Spinal cord (tissue), 10 donors: ENCODE data around the gene MB. TPM values are rescaled to one million over a fixed set of nuclear protein-coding genes. Genes with fewer than 3 reads are reported as not detected.
A peak's percentile ranks its signal among the peaks of the same experiment; 100 is the strongest.

Source experiments
- DNase-seq, 6 donors: peaks; one replicate each; pipeline versions ENCODE4 v3.0.0 to v3.0.0-alpha.2; 2013 to 2015; ENCODE audit warnings: low spot score in 6 of 6, low read depth in 4 of 6
- H3K27ac ChIP-seq: one replicate; pipeline ENCODE4 v1.5.1; 2013; ENCODE audit warnings: low read depth, low read length, control low read depth
- H3K27me3 ChIP-seq: one replicate; pipeline ENCODE4 v1.6.1; 2013; ENCODE audit warnings: low read length; ENCODE audit not compliant: control insufficient read depth, insufficient read depth
- H3K36me3 ChIP-seq: one replicate; pipeline ENCODE4 v1.6.1; 2013; ENCODE audit warnings: low read length; ENCODE audit not compliant: control insufficient read depth, insufficient read depth
- H3K4me1 ChIP-seq: one replicate; pipeline ENCODE4 v1.6.1; 2013; ENCODE audit warnings: low read length; ENCODE audit not compliant: control insufficient read depth, insufficient read depth
- H3K4me3 ChIP-seq: one replicate; pipeline ENCODE4 v1.5.1; 2013; ENCODE audit warnings: low read depth, low read length, control low read depth
- H3K9me3 ChIP-seq: one replicate; pipeline ENCODE4 v1.6.1; 2013; ENCODE audit warnings: low read length; ENCODE audit not compliant: control insufficient read depth, insufficient read depth
- WGBS: methylation state at CpG from one replicate; pipeline ENCODE4 v1.1.5; 2013; ENCODE audit warnings: missing lambda C conversion rate; ENCODE audit not compliant: insufficient coverage; 5-methylcytosine and 5-hydroxymethylcytosine counted together
- polyA plus RNA-seq, 2 donors: library from polyadenylated mRNA; unstranded; fragments of 120-200 nt; gene quantifications; one replicate each; pipeline ENCODE4 v1.2.1, GENCODE V29; 2013; ENCODE audit not compliant: insufficient read length in 2 of 2
- total RNA-seq, 2 donors: library from RNA; depleted of rRNA in 1 of 2; stranded (reverse); fragments of 120-200 nt in 1 of 2; fragments of >200 nt in 1 of 2; gene quantifications; one replicate each; pipeline versions ENCODE4 v1.2.3 to v1.2.4, GENCODE V29; 2013 to 2014
- donor health status: healthy.

The MB gene
- total and polyA plus RNA-seq, 4 donors = 0.41 to 1.8 (median 0.64) TPM

GRCh38 chr22:35568751-35569739, 48.1 kb downstream of the MB start:
- H3K27me3 ChIP-seq = no peaks in the 10 kb centered on the region
- H3K36me3 ChIP-seq = no peaks in the 10 kb centered on the region
- H3K9me3 ChIP-seq = no peaks in the 10 kb centered on the region
- peaks cover 39% of the 10 kb centered on the region for H3K4me1 ChIP-seq
- H3K4me3 ChIP-seq = no peak overlapping the region
- no peak overlapping the region for H3K27ac ChIP-seq
- WGBS = 78% methylated on average over 16 of the region's 17 CpGs
- no peak for DNase-seq

GRCh38 chr22:35567351-35568141, 49.6 kb downstream of the MB start:
- Histone ChIP-seq H3K9me3 (no peaks in the 10 kb centered on the region), H3K27me3 (no peaks in the 10 kb centered on the region), H3K4me1 (peaks cover 33% of the 10 kb centered on the region), H3K27ac (no peak overlapping the region), H3K36me3 (no peaks in the 10 kb centered on the region), H3K4me3 (no peak overlapping the region)
- 12% methylated on average over 22 of the region's 23 CpGs for WGBS
- DNase-seq = peak in 3 of 6 donors; percentile 38 to 91 (median 76)

- Histone ChIP-seq H3K27me3 (no peaks in the 10 kb centered on the region), H3K4me3 (no peak overlapping the region), H3K36me3 (no peaks in the 10 kb centered on the region), H3K9me3 (no peaks in the 10 kb centered on the region), H3K4me1 (peaks cover 24% of the 10 kb centered on the region), H3K27ac (no peak overlapping the region)
- 86% methylated on average over 7 of the region's 10 CpGs for WGBS
- DNase-seq = peak in 1 of 6 donors; percentile 65
Measured at GRCh38 chr22:35564975-35565867, 51.9 kb downstream of the MB start.

DNA sequence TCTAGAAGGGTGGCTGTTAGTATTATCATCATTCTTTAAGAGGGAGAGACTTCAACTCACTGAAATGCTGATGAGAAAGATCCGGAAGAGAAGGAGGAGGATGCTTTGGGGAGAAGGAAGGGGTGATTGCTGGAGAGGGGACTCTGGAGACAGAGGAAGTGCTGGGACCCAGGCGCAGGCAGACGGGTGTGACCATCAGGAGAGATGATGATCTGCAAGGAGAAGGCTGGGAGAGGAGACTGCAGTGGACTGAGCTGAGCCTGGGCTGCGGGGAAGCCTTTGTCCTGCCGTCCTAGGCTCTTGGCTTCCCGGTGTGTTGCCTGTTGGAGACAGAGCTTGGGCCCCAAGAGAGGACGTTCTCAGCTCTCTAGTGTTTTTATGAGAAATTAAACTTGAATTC, 53.9 kb downstream of the MB start:
- 61% methylated on average over 4 of the region's 7 CpGs for WGBS
- no peaks in the 10 kb centered on the region for H3K9me3 ChIP-seq
- H3K4me3 ChIP-seq = no peak overlapping the region

DNA sequence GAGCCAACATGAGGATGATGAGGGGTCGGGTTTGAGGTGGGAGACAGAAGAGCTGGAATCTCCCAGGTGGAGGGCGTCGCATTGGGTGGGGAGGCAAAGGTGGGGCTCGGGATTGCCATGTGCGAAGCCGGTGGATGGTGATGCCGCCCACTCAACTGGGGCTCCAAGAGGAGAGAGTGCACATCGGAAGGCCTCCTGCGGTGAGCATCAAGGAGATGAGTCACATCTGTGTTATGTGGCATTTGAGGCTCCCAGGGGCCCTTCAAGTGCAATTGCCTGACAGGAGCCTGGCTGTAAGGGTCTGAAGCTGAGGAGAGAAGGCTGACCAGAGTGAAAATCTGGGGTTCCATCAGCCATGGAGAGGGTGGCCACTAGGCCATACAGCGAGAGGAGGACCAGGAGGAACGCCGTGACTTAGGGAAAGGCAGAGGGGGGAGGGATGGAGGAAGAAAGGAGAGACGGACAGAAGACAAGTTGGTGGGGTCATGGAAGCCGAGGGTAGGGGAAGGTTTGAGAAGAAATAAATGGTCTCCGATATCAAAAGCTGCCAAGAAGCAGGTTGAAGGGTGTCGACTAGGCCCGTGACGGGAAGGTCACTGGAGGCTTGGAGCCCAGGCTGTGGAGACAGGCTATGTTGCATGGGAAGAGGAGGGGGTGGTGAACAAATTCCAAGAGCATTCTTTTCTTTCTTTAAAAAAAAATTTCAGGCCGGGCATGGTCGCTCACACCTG, 55.2 kb downstream of the MB start:
- 90% methylated on average over 20 of the region's 20 CpGs for WGBS
- DNase-seq = no peak
- Histone ChIP-seq H3K27me3 (no peaks in the 10 kb centered on the region), H3K4me1 (no peaks in the 10 kb centered on the region), H3K4me3 (no peak overlapping the region), H3K9me3 (no peaks in the 10 kb centered on the region), H3K27ac (no peak overlapping the region), H3K36me3 (no peaks in the 10 kb centered on the region)

More for the DNA sequence above, 53.9 kb downstream of the MB start:
- no peak for DNase-seq
- H3K4me1 ChIP-seq = peaks cover 12% of the 10 kb centered on the region
- H3K27me3 ChIP-seq = no peaks in the 10 kb centered on the region
- no peaks in the 10 kb centered on the region for H3K36me3 ChIP-seq
- H3K27ac ChIP-seq = no peak overlapping the region

GRCh38 chr22:35560824-35561223, 56.3 kb downstream of the MB start:
- peaks cover 3% of the 10 kb centered on the region for H3K4me1 ChIP-seq
- H3K27me3 ChIP-seq = no peaks in the 10 kb centered on the region
- no peak overlapping the region for H3K4me3 ChIP-seq
- no peak overlapping the region for H3K27ac ChIP-seq
- H3K9me3 ChIP-seq = no peaks in the 10 kb centered on the region
- no peak for DNase-seq
- H3K36me3 ChIP-seq = no peaks in the 10 kb centered on the region
- WGBS = 100% methylated on average over 1 of the region's 1 CpG

DNA sequence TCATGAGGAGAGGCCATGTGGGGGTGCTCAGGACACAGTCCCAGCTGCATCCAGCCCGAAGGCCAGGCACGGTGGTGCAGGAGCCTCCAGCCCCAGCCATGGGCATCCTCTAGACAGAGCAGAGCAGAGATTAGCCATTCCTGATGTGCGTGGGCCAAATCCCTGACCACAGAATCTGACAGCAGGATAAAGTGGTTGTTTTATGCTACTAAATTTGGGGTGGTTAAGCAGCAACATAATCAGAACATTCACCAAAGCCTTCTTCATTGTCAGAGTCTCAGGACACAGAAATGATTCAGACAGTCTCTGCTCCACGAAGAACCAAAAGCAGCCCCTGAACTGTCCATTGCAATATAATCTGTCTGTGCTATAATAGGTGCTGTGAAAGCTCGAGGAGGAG, 56.8 kb downstream of the MB start:
- no peak for DNase-seq
- H3K27me3 ChIP-seq = no peaks in the 10 kb centered on the region
- no peak overlapping the region for H3K4me3 ChIP-seq
- H3K36me3 ChIP-seq = no peaks in the 10 kb centered on the region
- H3K27ac ChIP-seq = no peak overlapping the region
- no peaks in the 10 kb centered on the region for H3K9me3 ChIP-seq
- WGBS = 48% methylated on average over 3 of the region's 5 CpGs
- H3K4me1 ChIP-seq = peaks cover 8% of the 10 kb centered on the region

GRCh38 chr22:35559354-35560005, 57.6 kb downstream of the MB start:
- Histone ChIP-seq H3K9me3 (no peaks in the 10 kb centered on the region), H3K27me3 (no peaks in the 10 kb centered on the region), H3K27ac (no peak overlapping the region), H3K4me1 (peaks cover 13% of the 10 kb centered on the region), H3K36me3 (no peaks in the 10 kb centered on the region), H3K4me3 (no peak overlapping the region)
- WGBS = no CpG with 5 or more reads among the region's 2 CpGs
- no peak for DNase-seq
